G401.6 (cell line): ENCODE measurements around the gene BCL2A1.
"Not testable (repeated sequence)": the region's sequence is repeated elsewhere in the genome, so short reads cannot be mapped to it uniquely, and the experiment has no call there.

Experiments used
- FAIRE-seq: peaks from 2 replicates; lab custom pipeline; 2012; peaks lifted over from hg19 to GRCh38; lab: Jason Lieb, UNC

Gene BCL2A1

GRCh38 chr15:79957741-79958140, 13.3 kb downstream of the BCL2A1 start:
- FAIRE-seq, result no peak

GRCh38 chr15:79956354-79956939, 14.5 kb downstream of the BCL2A1 start:
- no peak for FAIRE-seq

GRCh38 chr15:79954661-79955060, 16.3 kb downstream of the BCL2A1 start:
- FAIRE-seq, result no peak

- no peak for FAIRE-seq
Measured at GRCh38 chr15:79953951-79954444, 17.0 kb downstream of the BCL2A1 start.

- no peak for FAIRE-seq
Measured at GRCh38 chr15:79952329-79952728, 18.7 kb downstream of the BCL2A1 start.

GRCh38 chr15:79950247-79950646, 20.7 kb downstream of the BCL2A1 start:
- no peak for FAIRE-seq

GRCh38 chr15:79948761-79949160, 22.2 kb downstream of the BCL2A1 start:
- no peak for FAIRE-seq

- no peak for FAIRE-seq
Measured at GRCh38 chr15:79948095-79948695, 22.8 kb downstream of the BCL2A1 start.

- FAIRE-seq, result no peak
Measured at GRCh38 chr15:79947009-79947408, 24.0 kb downstream of the BCL2A1 start.

- no peak for FAIRE-seq
Measured at GRCh38 chr15:79944622-79945021, 26.4 kb downstream of the BCL2A1 start.

GRCh38 chr15:79943820-79944219, 27.2 kb downstream of the BCL2A1 start:
- FAIRE-seq, result no peak

- FAIRE-seq, result no peak
Measured at GRCh38 chr15:79942741-79943481, 28.1 kb downstream of the BCL2A1 start.

- FAIRE-seq, result no peak
Measured at GRCh38 chr15:79939399-79939798, 31.6 kb downstream of the BCL2A1 start.

GRCh38 chr15:79938143-79938542, 32.9 kb downstream of the BCL2A1 start:
- no peak for FAIRE-seq

- not testable (repeated sequence) for FAIRE-seq
Measured at GRCh38 chr15:79935556-79936201, 35.3 kb downstream of the BCL2A1 start.

GRCh38 chr15:79933231-79933630, 37.8 kb downstream of the BCL2A1 start:
- FAIRE-seq, result no peak

GRCh38 chr15:79932447-79932846, 38.5 kb downstream of the BCL2A1 start:
- FAIRE-seq, result no peak

- no peak for FAIRE-seq
Measured at GRCh38 chr15:79930516-79930915, 40.5 kb downstream of the BCL2A1 start.

- FAIRE-seq, result no peak
Measured at GRCh38 chr15:79929412-79929811, 41.6 kb downstream of the BCL2A1 start.

GRCh38 chr15:79926116-79926515, 44.9 kb downstream of the BCL2A1 start:
- not testable (repeated sequence) for FAIRE-seq

- FAIRE-seq, result no peak
Measured at GRCh38 chr15:79924379-79924778, 46.6 kb downstream of the BCL2A1 start.

GRCh38 chr15:79923515-79924169, 47.4 kb downstream of the BCL2A1 start:
- FAIRE-seq, result peak; percentile 96
